CD14-positive monocyte (primary cell): ENCODE measurements around the gene ANKRD44. TPM values are rescaled to one million over a fixed set of nuclear protein-coding genes. Genes with fewer than 3 reads are reported as not detected.

ENCODE experiments used
- DNase-seq, 3 donors: peaks; one replicate each; pipeline ENCODE4 v3.0.0-alpha.2; 2011 to 2022
- H2AFZ ChIP-seq: 2 replicates; pipeline ENCODE4 v1.6.0; 2012; ENCODE audit warnings: mild to moderate bottlenecking, low read depth, low read length, inconsistent platforms; ENCODE audit not compliant: insufficient read depth, poor library complexity, severe bottlenecking
- H3K27ac ChIP-seq, 2 donors: 1 replicate in 1 of 2; 2 replicates in 1 of 2; pipeline ENCODE4 v1.5.1; 2012 to 2013; ENCODE audit warnings: low read length in 2 of 2, control low read depth in 1 of 2, inconsistent platforms in 1 of 2, low read depth in 1 of 2, mild to moderate bottlenecking in 1 of 2
- H3K27me3 ChIP-seq, 2 donors: one replicate each; pipeline versions ENCODE4 v1.6.0 to v1.6.1; 2011 to 2013; ENCODE audit warnings: low read length in 2 of 2; ENCODE audit not compliant: control insufficient read depth in 2 of 2, insufficient read depth in 2 of 2
- H3K36me3 ChIP-seq, 2 donors: replicated peaks in 1 of 2; 1 replicate in 1 of 2; 2 replicates in 1 of 2; pipeline versions ENCODE4 v1.5.1 to v1.6.1; 2012 to 2013; ENCODE audit warnings: low read length in 2 of 2, control low read depth in 1 of 2, inconsistent platforms in 1 of 2, mild to moderate bottlenecking in 1 of 2; ENCODE audit not compliant: insufficient read depth in 2 of 2, control insufficient read depth in 1 of 2
- H3K4me1 ChIP-seq, 2 donors: 1 replicate in 1 of 2; 2 replicates in 1 of 2; pipeline versions ENCODE4 v1.5.1 to v1.6.1; 2012 to 2013; ENCODE audit warnings: low read length in 2 of 2, control low read depth in 1 of 2, inconsistent platforms in 1 of 2, mild to moderate bottlenecking in 1 of 2, moderate library complexity in 1 of 2; ENCODE audit not compliant: insufficient read depth in 2 of 2, control insufficient read depth in 1 of 2
- H3K4me2 ChIP-seq: replicated peaks from 2 replicates; pipeline ENCODE3; 2012; ENCODE audit warnings: low read length, moderate library complexity, mild to moderate bottlenecking; ENCODE audit not compliant: poor library complexity, severe bottlenecking; ENCODE audit errors: extremely low read depth
- H3K4me3 ChIP-seq, 3 experiments: fragments of 200-600 bp in 1 of 3; sonication (generic) in 1 of 3; replicated peaks in 1 of 3; 1 replicate in 2 of 3; 2 replicates in 1 of 3; pipeline ENCODE4 v1.5.1; 2011 to 2013; ENCODE audit warnings: low read length in 3 of 3, mild to moderate bottlenecking in 3 of 3, control low read depth in 2 of 3, low read depth in 2 of 3, inconsistent platforms in 1 of 3, moderate library complexity in 1 of 3
- H3K79me2 ChIP-seq: 2 replicates; pipeline ENCODE4 v1.6.0; 2012; ENCODE audit warnings: mild to moderate bottlenecking, control low read depth, inconsistent platforms, low read length, moderate library complexity; ENCODE audit not compliant: insufficient read depth
- H3K9ac ChIP-seq: 2 replicates; pipeline ENCODE4 v1.6.0; 2017; ENCODE audit warnings: low read length, mild to moderate bottlenecking; ENCODE audit not compliant: insufficient read depth, poor library complexity, severe bottlenecking
- H3K9me3 ChIP-seq, 2 donors: replicated peaks in 1 of 2; 1 replicate in 1 of 2; 2 replicates in 1 of 2; pipeline versions ENCODE4 v1.5.1 to v1.6.1; 2012 to 2013; ENCODE audit warnings: low read length in 2 of 2, control low read depth in 1 of 2; ENCODE audit not compliant: control insufficient read depth in 1 of 2, insufficient read depth in 1 of 2
- H4K20me1 ChIP-seq: 2 replicates; pipeline ENCODE4 v1.6.0; 2012; ENCODE audit warnings: mild to moderate bottlenecking, low read length, control low read depth, moderate library complexity; ENCODE audit not compliant: insufficient read depth
- H3K27ac Mint-ChIP-seq, 7 donors: one replicate each; pipeline ENCODE4 v1.8.0; 2020; ENCODE audit warnings: mild to moderate bottlenecking in 7 of 7, mixed read lengths in 7 of 7, moderate library complexity in 6 of 7, inconsistent platforms in 2 of 7
- H3K27me3 Mint-ChIP-seq, 3 donors: one replicate each; pipeline ENCODE4 v1.8.0; 2021 to 2022; ENCODE audit warnings: low read depth in 3 of 3, mild to moderate bottlenecking in 3 of 3, mixed read lengths in 3 of 3, moderate library complexity in 3 of 3, inconsistent platforms in 1 of 3
- H3K36me3 Mint-ChIP-seq, 2 donors: one replicate each; pipeline ENCODE4 v1.8.0; 2020; ENCODE audit warnings: mixed read lengths in 2 of 2, inconsistent platforms in 1 of 2, mild to moderate bottlenecking in 1 of 2
- H3K4me1 Mint-ChIP-seq: one replicate; pipeline ENCODE4 v1.8.0; 2020; ENCODE audit warnings: mild to moderate bottlenecking, mixed read lengths
- H3K4me3 Mint-ChIP-seq, 2 donors: one replicate each; pipeline ENCODE4 v1.8.0; 2020; ENCODE audit warnings: mild to moderate bottlenecking in 2 of 2, mixed read lengths in 2 of 2, moderate library complexity in 1 of 2
- H3K9me3 Mint-ChIP-seq, 7 donors: one replicate each; pipeline ENCODE4 v1.8.0; 2020 to 2022; ENCODE audit warnings: mixed read lengths in 7 of 7, mild to moderate bottlenecking in 6 of 7, moderate library complexity in 6 of 7, inconsistent platforms in 2 of 7
- CTCF ChIP-seq: fragments of 200-600 bp; IDR thresholded peaks from one replicate; pipeline ENCODE4 v1.8.0; 2022; ENCODE audit warnings: antibody characterized with exemption, mild to moderate bottlenecking
- WGBS: methylation state at CpG from one replicate; pipeline ENCODE4 v1.1.5; 2013; ENCODE audit warnings: missing lambda C conversion rate; ENCODE audit not compliant: insufficient coverage; 5-methylcytosine and 5-hydroxymethylcytosine counted together
- intact Hi-C, 2 donors: fragments of 100-400 bp; cut with micrococcal nuclease; formaldehyde crosslinking; loops; one replicate each; pipeline versions ENCODE4 v1.15.0 to v1.15.1; 2023
- polyA plus RNA-seq, 3 donors: library from polyadenylated mRNA; depleted of rRNA in 1 of 3; unstranded in 2 of 3; stranded (reverse) in 1 of 3; fragments of 300-500 nt in 2 of 3; fragments of >200 nt in 1 of 3; fragmentation: Illumina TruSeq in 2 of 3; gene quantifications; 1 replicate in 2 of 3; 2 replicates in 1 of 3; pipeline ENCODE4 v1.2.3, GENCODE V29; 2012 to 2021

The ANKRD44 gene
- polyA plus RNA-seq, 3 donors, result 55.7 to 91.9 (median 64.9) TPM

GRCh38 chr2:196944570-196944969 lies 366.0 kb downstream of the ANKRD44 start:
- Histone ChIP-seq H3K9ac (no peak overlapping the region), H3K79me2 (no peaks in the 10 kb centered on the region), H2AFZ (no peak overlapping the region), H4K20me1 (no peaks in the 10 kb centered on the region), H3K4me3 (no peak overlapping the region), H3K4me2 (no peak overlapping the region), H3K27ac (no peak overlapping the region), H3K4me1 (no peaks in the 10 kb centered on the region), H3K36me3 (no peaks in the 10 kb centered on the region), H3K27me3 (no peaks in the 10 kb centered on the region), H3K9me3 (no peaks in the 10 kb centered on the region)
- Mint-ChIP-seq H3K4me1 (no peaks in the 10 kb centered on the region), H3K27ac (no peak overlapping the region), H3K4me3 (no peak overlapping the region), H3K36me3 (no peaks in the 10 kb centered on the region), H3K9me3 (peaks cover 0 to 5% (median 0%) of the 10 kb centered on the region in 7 donors), H3K27me3 (no peaks in the 10 kb centered on the region)
- no peak for DNase-seq
- no peak for TF ChIP-seq CTCF
- intact Hi-C loops, result no loop called here
- 44% methylated on average over 3 of the region's 4 CpGs for WGBS

GRCh38 chr2:196941398-196942078 lies 369.0 kb downstream of the ANKRD44 start:
- Histone ChIP-seq H3K4me1 (no peaks in the 10 kb centered on the region), H3K4me2 (no peak overlapping the region), H3K36me3 (no peaks in the 10 kb centered on the region), H3K79me2 (no peaks in the 10 kb centered on the region), H2AFZ (no peak overlapping the region), H3K9ac (no peak overlapping the region), H3K27ac (no peak overlapping the region), H3K9me3 (no peaks in the 10 kb centered on the region), H4K20me1 (no peaks in the 10 kb centered on the region), H3K27me3 (no peaks in the 10 kb centered on the region), H3K4me3 (no peak overlapping the region)
- DNase-seq, result no peak
- intact Hi-C loops, result no loop called here
- Mint-ChIP-seq H3K27ac (no peak overlapping the region), H3K4me3 (no peak overlapping the region), H3K4me1 (no peaks in the 10 kb centered on the region), H3K9me3 (peaks cover 0 to 2% (median 0%) of the 10 kb centered on the region in 7 donors), H3K36me3 (no peaks in the 10 kb centered on the region), H3K27me3 (peaks cover 0 to 2% (median 0%) of the 10 kb centered on the region in 3 donors)
- no peak for TF ChIP-seq CTCF
- WGBS, result 100% methylated on average over 2 of the region's 4 CpGs
